Lower leg skin (tissue), 4 donors: ENCODE results near the gene NTRK3. TPM values are rescaled to one million over a fixed set of nuclear protein-coding genes. Genes with fewer than 3 reads are reported as not detected.

Source experiments
- DNase-seq, 2 donors: peaks; one replicate each; pipeline ENCODE4 v3.0.0-alpha.2; 2019; ENCODE audit warnings: low spot score in 2 of 2
- H3K4me3 ChIP-seq: fragments of 200-600 bp; sonication (generic); 2 replicates; pipeline ENCODE4 v1.5.1; 2017; ENCODE audit warnings: mild to moderate bottlenecking, low read depth; ENCODE audit not compliant: poor library complexity, severe bottlenecking
- POLR2A ChIP-seq, 2 donors: fragments of 450-650 bp; IDR thresholded peaks; one replicate each; pipeline ENCODE4 v1.6.1; 2016 to 2017; ENCODE audit warnings: antibody characterized with exemption in 2 of 2, mild to moderate bottlenecking in 1 of 2, moderate library complexity in 1 of 2
- WGBS, 2 donors: methylation state at CpG; one replicate each; pipeline ENCODE4 v1.1.5; 2018; 5-methylcytosine and 5-hydroxymethylcytosine counted together
- intact Hi-C: fragments of 100-400 bp; cut with DNase I; formaldehyde crosslinking; loops from one replicate; pipeline ENCODE4 v1.15.0; 2023; ENCODE audit warnings: low total_unique reads
- total RNA-seq, 4 donors: library from RNA; depleted of rRNA; stranded (reverse); fragments of >200 nt; gene quantifications; one replicate each; pipeline ENCODE4 v1.1.0, GENCODE V29; 2016
- TF ChIP-seq, protein P1 (sequence below), 3 donors: fragments of 450-650 bp; IDR thresholded peaks; one replicate each; pipeline ENCODE4 v1.5.1; 2016; ENCODE audit warnings: antibody characterized with exemption in 3 of 3, mild to moderate bottlenecking in 3 of 3, moderate library complexity in 2 of 3

Gene NTRK3
- total RNA-seq, 4 donors from 2014 or later = 0.97 to 5.4 (median 4.4) TPM

DNA sequence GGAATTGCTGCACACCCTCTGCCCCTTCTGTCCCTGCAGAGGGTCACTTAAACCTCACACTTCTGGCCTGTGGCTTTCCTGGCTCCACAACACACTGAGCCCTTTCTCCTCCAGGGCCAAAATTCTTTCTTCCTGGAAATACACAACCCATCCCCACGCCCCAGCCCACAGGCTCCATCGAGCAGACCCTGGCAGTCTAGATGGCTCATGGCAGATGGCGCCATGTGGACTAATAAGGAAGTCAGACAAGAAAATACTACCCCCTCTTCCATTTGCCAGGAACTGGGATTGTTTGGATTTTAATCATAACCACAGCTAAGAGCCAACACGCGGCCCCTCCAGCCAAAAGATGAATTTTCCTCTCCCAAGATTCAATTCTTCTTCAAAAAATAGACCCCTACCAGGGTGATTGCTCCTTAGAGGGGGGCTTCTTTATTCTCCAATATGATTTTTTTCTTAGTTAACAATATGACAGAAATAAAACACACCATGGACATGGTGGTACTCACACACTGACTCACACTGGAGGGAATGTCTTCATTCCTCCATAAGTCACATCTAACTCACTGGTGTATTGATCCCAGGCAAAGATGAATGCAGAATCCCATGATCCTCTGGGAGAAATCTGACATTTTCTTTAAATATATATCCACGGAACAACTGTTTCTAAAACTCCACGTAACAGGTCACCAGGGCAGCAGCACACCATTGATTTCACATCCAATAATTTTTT lies 111.5 kb downstream of the NTRK3 start:
- DNase-seq = no peak
- WGBS, 2 donors = 72 to 77% methylated on average over 7 of the region's 7 CpGs
- no peak overlapping the region for H3K4me3 ChIP-seq
- intact Hi-C loops = no loop called here
- no peak for TF ChIP-seq POLR2A (IDR thresholded peaks at IDR 0.05)
- TF ChIP-seq, protein P1, sequence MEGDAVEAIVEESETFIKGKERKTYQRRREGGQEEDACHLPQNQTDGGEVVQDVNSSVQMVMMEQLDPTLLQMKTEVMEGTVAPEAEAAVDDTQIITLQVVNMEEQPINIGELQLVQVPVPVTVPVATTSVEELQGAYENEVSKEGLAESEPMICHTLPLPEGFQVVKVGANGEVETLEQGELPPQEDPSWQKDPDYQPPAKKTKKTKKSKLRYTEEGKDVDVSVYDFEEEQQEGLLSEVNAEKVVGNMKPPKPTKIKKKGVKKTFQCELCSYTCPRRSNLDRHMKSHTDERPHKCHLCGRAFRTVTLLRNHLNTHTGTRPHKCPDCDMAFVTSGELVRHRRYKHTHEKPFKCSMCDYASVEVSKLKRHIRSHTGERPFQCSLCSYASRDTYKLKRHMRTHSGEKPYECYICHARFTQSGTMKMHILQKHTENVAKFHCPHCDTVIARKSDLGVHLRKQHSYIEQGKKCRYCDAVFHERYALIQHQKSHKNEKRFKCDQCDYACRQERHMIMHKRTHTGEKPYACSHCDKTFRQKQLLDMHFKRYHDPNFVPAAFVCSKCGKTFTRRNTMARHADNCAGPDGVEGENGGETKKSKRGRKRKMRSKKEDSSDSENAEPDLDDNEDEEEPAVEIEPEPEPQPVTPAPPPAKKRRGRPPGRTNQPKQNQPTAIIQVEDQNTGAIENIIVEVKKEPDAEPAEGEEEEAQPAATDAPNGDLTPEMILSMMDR (IDR thresholded peaks at IDR 0.05) = no peak

DNA sequence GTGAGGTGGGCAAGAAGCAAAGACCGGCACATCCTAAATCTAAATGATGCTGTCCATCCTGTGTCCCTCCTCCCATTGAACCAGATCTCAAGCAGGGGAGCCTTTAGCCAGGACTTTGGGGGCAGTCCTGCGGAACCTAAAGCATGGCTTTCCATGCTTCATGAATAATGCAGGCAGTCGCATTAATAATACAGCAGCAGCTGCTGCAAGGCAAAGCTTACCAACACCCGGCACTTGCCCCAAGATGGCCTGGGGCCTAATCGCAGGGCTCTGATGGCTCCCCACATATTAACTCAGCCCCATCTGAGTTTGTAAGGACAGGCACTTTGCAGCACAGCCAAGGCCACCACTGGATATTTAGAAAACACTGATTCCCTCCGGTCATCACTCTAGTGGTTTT lies 114.4 kb downstream of the NTRK3 start:
- 91 to 94% methylated on average over 6 of the region's 6 CpGs for WGBS, 2 donors
- no peak for DNase-seq
- no peak overlapping the region for H3K4me3 ChIP-seq
- TF ChIP-seq, protein P1 (IDR thresholded peaks at IDR 0.05) = no peak
- TF ChIP-seq POLR2A (IDR thresholded peaks at IDR 0.05) = no peak
- intact Hi-C loops = no loop called here

DNA sequence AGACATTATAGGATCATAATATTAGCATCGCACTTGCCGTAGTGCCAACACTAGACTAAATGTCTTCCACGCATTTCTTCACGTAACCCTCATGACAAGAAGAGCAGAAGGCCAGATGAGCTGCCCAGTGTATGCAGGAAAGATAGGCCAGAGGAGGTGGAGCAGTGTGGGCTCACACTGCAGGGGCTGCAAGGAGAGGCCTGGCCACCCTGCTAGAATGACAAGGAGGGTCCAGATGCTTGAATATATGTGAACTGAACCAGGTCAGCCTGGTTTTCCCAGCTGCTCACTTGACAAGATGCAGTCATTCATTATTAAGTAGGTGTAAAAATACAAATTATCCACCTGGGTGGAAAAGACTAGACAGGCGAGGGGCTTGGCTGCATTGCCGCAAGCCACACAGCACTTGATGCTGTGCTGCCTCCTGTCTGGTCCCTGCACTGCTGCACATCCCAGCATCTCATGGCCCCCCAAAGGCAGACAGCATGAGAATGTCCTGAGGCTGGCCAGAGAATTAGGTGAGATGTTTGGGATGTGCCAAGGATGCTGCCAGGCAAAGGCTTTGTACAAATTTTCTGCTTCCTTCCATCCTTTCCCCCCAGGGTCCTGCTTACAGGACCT lies 115.2 kb downstream of the NTRK3 start:
- 96 to 98% methylated on average over 6 of the region's 6 CpGs for WGBS, 2 donors
- intact Hi-C loops = no loop called here
- TF ChIP-seq POLR2A (IDR thresholded peaks at IDR 0.05) = no peak
- TF ChIP-seq, protein P1 (IDR thresholded peaks at IDR 0.05) = no peak
- no peak for DNase-seq
- no peak overlapping the region for H3K4me3 ChIP-seq

DNA sequence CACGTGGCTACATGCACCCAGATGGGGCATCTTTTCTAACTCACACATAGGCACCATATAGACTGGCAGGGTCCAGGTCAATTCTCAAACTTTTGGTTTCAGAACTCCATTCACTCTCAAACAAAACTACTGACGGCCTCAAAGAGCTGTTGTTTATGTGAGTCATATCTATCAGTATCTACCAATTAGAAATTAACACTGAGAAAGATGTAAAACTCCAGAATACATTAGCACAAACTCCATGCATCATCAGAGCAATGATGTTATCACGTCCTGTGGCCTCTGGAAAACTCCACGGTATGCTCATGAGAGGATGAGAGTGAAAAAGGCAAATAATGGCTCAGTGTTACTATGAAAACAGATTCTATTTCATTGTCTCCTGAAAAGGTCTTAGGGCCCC lies 116.1 kb downstream of the NTRK3 start:
- no peak for DNase-seq
- TF ChIP-seq, protein P1 (IDR thresholded peaks at IDR 0.05) = no peak
- TF ChIP-seq POLR2A (IDR thresholded peaks at IDR 0.05) = no peak
- intact Hi-C loops = no loop called here
- 58 to 71% methylated on average over 4 of the region's 4 CpGs for WGBS, 2 donors
- H3K4me3 ChIP-seq = no peak overlapping the region

DNA sequence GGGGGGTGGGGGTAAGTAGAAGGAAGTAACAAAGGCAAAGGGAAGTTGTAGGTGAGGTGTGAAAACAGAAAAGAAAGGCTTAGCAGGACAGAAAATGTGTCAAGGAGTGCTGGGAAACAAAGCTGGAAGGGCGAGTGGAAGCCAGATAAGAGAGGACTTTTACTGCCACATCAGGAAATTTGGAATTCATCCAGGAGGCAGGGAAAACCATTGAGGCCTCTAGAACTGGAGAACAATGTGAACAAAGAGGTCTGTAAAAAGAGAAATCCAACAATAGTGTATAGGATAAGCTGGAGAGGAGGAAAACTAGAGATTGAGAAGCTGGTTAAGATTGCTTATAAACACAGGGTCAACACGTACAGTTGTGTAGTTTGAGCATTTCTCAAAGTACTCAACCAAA lies 116.6 kb downstream of the NTRK3 start:
- intact Hi-C loops = no loop called here
- H3K4me3 ChIP-seq = no peak overlapping the region
- TF ChIP-seq, protein P1 (IDR thresholded peaks at IDR 0.05) = no peak
- TF ChIP-seq POLR2A (IDR thresholded peaks at IDR 0.05) = no peak
- 70 to 79% methylated on average over 2 of the region's 2 CpGs for WGBS, 2 donors
- DNase-seq = no peak
